IMR-90 (cell line): ENCODE results near the gene PAX5. TPM values are rescaled to one million over a fixed set of nuclear protein-coding genes. Genes with fewer than 3 reads are reported as not detected.
A peak's percentile ranks its signal among the peaks of the same experiment; 100 is the strongest.

Experiments used
- polyA plus RNA-seq, 3 experiments: library from polyadenylated mRNA; depleted of rRNA; stranded (reverse); fragments of >200 nt; gene quantifications; 2 replicates each; pipeline ENCODE4 v1.2.3, GENCODE V29; 2012; ENCODE audit warnings: low replicate concordance in 1 of 3
- total RNA-seq: library from RNA; depleted of rRNA; stranded (reverse); fragments of >200 nt; gene quantifications from 2 replicates; pipeline ENCODE4 v1.2.3, GENCODE V29; 2012
- TF ChIP-seq, protein P1 (sequence below): conservative IDR thresholded peaks from 2 replicates; pipeline ENCODE4 v1.5.1; 2012; ENCODE audit warnings: mild to moderate bottlenecking, low read depth, low read length, improper control_type of control experiment

Gene PAX5
- total and polyA plus RNA-seq, 2 of the 4 experiments (the other 2 are of a cell fraction) = not detected

DNA sequence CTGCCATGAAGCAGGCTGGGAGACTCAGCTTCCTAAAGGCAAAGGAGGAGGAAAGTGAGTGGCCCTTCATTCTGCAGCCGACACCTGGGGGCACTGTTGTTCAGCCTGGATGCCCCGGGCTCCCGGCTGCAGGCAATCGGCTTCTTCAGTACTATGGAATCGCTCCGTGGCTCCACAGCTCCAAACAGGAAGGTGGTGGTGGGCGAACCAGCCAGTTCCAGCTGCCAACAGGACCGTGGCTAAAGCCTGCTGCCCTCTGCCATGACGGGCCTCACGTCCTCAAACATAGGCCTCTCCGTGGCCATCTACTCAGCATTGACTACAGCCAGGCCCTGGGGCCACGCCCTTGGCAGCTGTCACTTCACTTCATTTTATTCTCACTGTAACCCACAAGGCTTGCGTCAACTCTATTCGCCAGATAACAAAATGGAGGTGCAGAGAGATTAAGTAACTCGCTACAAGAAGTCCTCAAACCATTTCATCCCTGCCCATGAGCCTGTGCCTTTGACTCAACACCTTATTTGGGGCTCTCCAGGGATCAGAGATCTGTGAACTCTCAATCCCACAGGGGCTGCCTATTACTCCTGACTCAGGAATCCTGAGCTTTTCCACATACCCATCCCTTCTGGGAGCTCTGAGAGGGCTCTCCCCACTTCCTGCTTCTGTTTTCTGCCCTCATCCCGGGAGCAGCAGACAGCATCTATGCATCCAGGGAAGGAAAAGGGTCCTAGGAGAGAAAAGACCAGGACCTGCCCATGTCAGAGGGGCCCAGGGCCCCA lies 38.0 kb downstream of the PAX5 start (continued):
- TF ChIP-seq, protein P1, sequence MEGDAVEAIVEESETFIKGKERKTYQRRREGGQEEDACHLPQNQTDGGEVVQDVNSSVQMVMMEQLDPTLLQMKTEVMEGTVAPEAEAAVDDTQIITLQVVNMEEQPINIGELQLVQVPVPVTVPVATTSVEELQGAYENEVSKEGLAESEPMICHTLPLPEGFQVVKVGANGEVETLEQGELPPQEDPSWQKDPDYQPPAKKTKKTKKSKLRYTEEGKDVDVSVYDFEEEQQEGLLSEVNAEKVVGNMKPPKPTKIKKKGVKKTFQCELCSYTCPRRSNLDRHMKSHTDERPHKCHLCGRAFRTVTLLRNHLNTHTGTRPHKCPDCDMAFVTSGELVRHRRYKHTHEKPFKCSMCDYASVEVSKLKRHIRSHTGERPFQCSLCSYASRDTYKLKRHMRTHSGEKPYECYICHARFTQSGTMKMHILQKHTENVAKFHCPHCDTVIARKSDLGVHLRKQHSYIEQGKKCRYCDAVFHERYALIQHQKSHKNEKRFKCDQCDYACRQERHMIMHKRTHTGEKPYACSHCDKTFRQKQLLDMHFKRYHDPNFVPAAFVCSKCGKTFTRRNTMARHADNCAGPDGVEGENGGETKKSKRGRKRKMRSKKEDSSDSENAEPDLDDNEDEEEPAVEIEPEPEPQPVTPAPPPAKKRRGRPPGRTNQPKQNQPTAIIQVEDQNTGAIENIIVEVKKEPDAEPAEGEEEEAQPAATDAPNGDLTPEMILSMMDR = peak; percentile 79
